H9 (cell line): ENCODE results near the gene GTF2E1. TPM values are rescaled to one million over a fixed set of nuclear protein-coding genes. Genes with fewer than 3 reads are reported as not detected.

ENCODE experiments used
- DNase-seq: peaks from one replicate; pipeline ENCODE4 v3.0.0-alpha.2; 2017
- H2AFZ ChIP-seq: one replicate; pipeline ENCODE4 v1.6.1; 2013; ENCODE audit warnings: mild to moderate bottlenecking, low read length, control low read depth, moderate library complexity
- H2AK5ac ChIP-seq: 2 replicates; pipeline ENCODE4 v1.6.1; 2013; ENCODE audit warnings: low read length, control low read depth, mixed read lengths; ENCODE audit not compliant: insufficient read length
- H2BK120ac ChIP-seq: one replicate; pipeline ENCODE4 v1.6.1; 2013; ENCODE audit warnings: low read depth, mild to moderate bottlenecking, low read length, control low read depth, inconsistent platforms; ENCODE audit not compliant: poor library complexity, severe bottlenecking
- H2BK12ac ChIP-seq: 2 replicates; pipeline ENCODE4 v1.6.1; 2013; ENCODE audit warnings: low read length, control low read depth, mixed read lengths, low read depth; ENCODE audit not compliant: insufficient read length
- H2BK15ac ChIP-seq: 2 replicates; pipeline ENCODE4 v1.6.1; 2013; ENCODE audit warnings: low read depth, low read length, control low read depth
- H2BK20ac ChIP-seq: one replicate; pipeline ENCODE4 v1.6.1; 2013; ENCODE audit warnings: low read depth, mild to moderate bottlenecking, low read length, control low read depth, inconsistent platforms; ENCODE audit not compliant: poor library complexity, severe bottlenecking
- H2BK5ac ChIP-seq: 2 replicates; pipeline ENCODE4 v1.6.1; 2013; ENCODE audit warnings: low read length, control low read depth, mixed read lengths; ENCODE audit not compliant: insufficient read length
- H3K14ac ChIP-seq: 2 replicates; pipeline ENCODE4 v1.6.1; 2013; ENCODE audit warnings: low read length, control low read depth; ENCODE audit not compliant: insufficient read depth
- H3K18ac ChIP-seq: 2 replicates; pipeline ENCODE4 v1.6.1; 2013; ENCODE audit warnings: low read depth, mild to moderate bottlenecking, mixed read lengths, low read length, control low read depth; ENCODE audit not compliant: insufficient read length
- H3K23ac ChIP-seq: 2 replicates; pipeline ENCODE4 v1.6.1; 2013; ENCODE audit warnings: low read length, control low read depth, mixed read lengths, low read depth; ENCODE audit not compliant: insufficient read length
- H3K23me2 ChIP-seq: 2 replicates; pipeline ENCODE4 v1.6.1; 2013; ENCODE audit warnings: low read depth, mild to moderate bottlenecking, mixed read lengths, low read length, control low read depth; ENCODE audit not compliant: insufficient read length, poor library complexity, severe bottlenecking
- H3K27ac ChIP-seq: 2 replicates; pipeline ENCODE4 v1.5.1; 2013; ENCODE audit warnings: low read length, control low read depth, mixed read lengths, low read depth; ENCODE audit not compliant: insufficient read length
- H3K27me3 ChIP-seq: 2 replicates; pipeline ENCODE4 v1.6.1; 2013; ENCODE audit warnings: low read length, control low read depth, inconsistent platforms; ENCODE audit not compliant: insufficient read depth
- H3K4ac ChIP-seq: 2 replicates; pipeline ENCODE4 v1.6.1; 2013; ENCODE audit warnings: low read depth, mild to moderate bottlenecking, control low read depth, inconsistent platforms, low read length, moderate library complexity
- H3K4me1 ChIP-seq: 2 replicates; pipeline ENCODE4 v1.6.1; 2013; ENCODE audit warnings: low read length, control low read depth, inconsistent platforms; ENCODE audit not compliant: insufficient read depth
- H3K4me2 ChIP-seq: 2 replicates; pipeline ENCODE4 v1.6.1; 2013; ENCODE audit warnings: low read length, control low read depth, mixed read lengths; ENCODE audit not compliant: insufficient read length, insufficient read depth
- H3K56ac ChIP-seq: 2 replicates; pipeline ENCODE4 v1.6.1; 2013; ENCODE audit warnings: low read depth, mild to moderate bottlenecking, mixed read lengths, low read length, control low read depth; ENCODE audit not compliant: insufficient read length
- H3K79me1 ChIP-seq: 2 replicates; pipeline ENCODE4 v1.6.1; 2013; ENCODE audit warnings: low read depth, mild to moderate bottlenecking, moderate library complexity, low read length, control low read depth, inconsistent platforms; ENCODE audit not compliant: insufficient read depth, poor library complexity, severe bottlenecking
- H3K79me2 ChIP-seq: 2 replicates; pipeline ENCODE4 v1.6.1; 2013; ENCODE audit warnings: low read length, control low read depth, inconsistent platforms; ENCODE audit not compliant: insufficient read depth
- H3K9ac ChIP-seq: 2 replicates; pipeline ENCODE4 v1.6.1; 2013; ENCODE audit warnings: low read length, control low read depth, mixed read lengths; ENCODE audit not compliant: insufficient read length; ENCODE audit errors: extremely low read depth
- H3K9me3 ChIP-seq: one replicate; pipeline ENCODE4 v1.6.1; 2013; ENCODE audit warnings: low read depth, low read length, inconsistent platforms; ENCODE audit not compliant: control insufficient read depth
- H3T11ph ChIP-seq: one replicate; pipeline ENCODE4 v1.6.1; 2013; ENCODE audit warnings: mild to moderate bottlenecking, low read length, control low read depth, inconsistent platforms
- H4K20me1 ChIP-seq: one replicate; pipeline ENCODE4 v1.6.1; 2013; ENCODE audit not compliant: control insufficient read depth, insufficient read length, insufficient read depth
- H4K5ac ChIP-seq: 2 replicates; pipeline ENCODE4 v1.6.1; 2013; ENCODE audit warnings: low read depth, mild to moderate bottlenecking, mixed read lengths, low read length, control low read depth; ENCODE audit not compliant: insufficient read length
- H4K8ac ChIP-seq: replicated peaks from 2 replicates; pipeline ENCODE4 v1.6.1; 2013; ENCODE audit warnings: low read length, control low read depth, mixed read lengths, low read depth; ENCODE audit not compliant: insufficient read length
- H4K91ac ChIP-seq: 2 replicates; pipeline ENCODE4 v1.6.1; 2013; ENCODE audit warnings: low read depth, mild to moderate bottlenecking, moderate library complexity, mixed read lengths, low read length, control low read depth; ENCODE audit not compliant: insufficient read length
- H3K27ac Mint-ChIP-seq, 3 experiments: 2 replicates in 2 of 3; 3 replicates in 1 of 3; pipeline ENCODE4 v1.8.0; 2020 to 2021; ENCODE audit warnings: mixed read lengths in 3 of 3, mild to moderate bottlenecking in 1 of 3, moderate library complexity in 1 of 3
- H3K27me3 Mint-ChIP-seq: 2 replicates; pipeline ENCODE4 v1.8.0; 2021; ENCODE audit warnings: low read depth, mild to moderate bottlenecking, moderate library complexity, mixed read lengths
- H3K36me3 Mint-ChIP-seq, 3 experiments: 2 replicates in 2 of 3; 3 replicates in 1 of 3; pipeline ENCODE4 v1.8.0; 2020 to 2021; ENCODE audit warnings: low read depth in 3 of 3, mixed read lengths in 3 of 3; ENCODE audit not compliant: insufficient read depth in 1 of 3
- H3K4me1 Mint-ChIP-seq, 2 experiments: 2 replicates each; pipeline ENCODE4 v1.8.0; 2020; ENCODE audit warnings: mixed read lengths in 2 of 2
- H3K4me3 Mint-ChIP-seq, 2 experiments: 2 replicates in 1 of 2; 3 replicates in 1 of 2; pipeline ENCODE4 v1.8.0; 2020 to 2021; ENCODE audit warnings: mild to moderate bottlenecking in 2 of 2, mixed read lengths in 2 of 2, moderate library complexity in 1 of 2
- H3K9me3 Mint-ChIP-seq, 2 experiments: 2 replicates in 1 of 2; 3 replicates in 1 of 2; pipeline ENCODE4 v1.8.0; 2020; ENCODE audit warnings: mild to moderate bottlenecking in 2 of 2, mixed read lengths in 2 of 2, moderate library complexity in 1 of 2
- WGBS: extraction: QIAGEN DNeasy Blood & Tissue Kit; methylation state at CpG from one replicate; pipeline ENCODE4 v1.1.7; 2013; ENCODE audit warnings: missing lambda C conversion rate, low lambda C conversion rate, mixed read lengths; ENCODE audit not compliant: insufficient read length; ENCODE audit errors: extremely low coverage; 5-methylcytosine and 5-hydroxymethylcytosine counted together
- total RNA-seq: library from RNA; stranded (reverse); gene quantifications from 2 replicates; pipeline ENCODE4 v1.2.1, GENCODE V29; 2021
- TF ChIP-seq, protein P1 (sequence below): fragments of 200-600 bp; sonication (generic); conservative IDR thresholded peaks from 3 replicates; pipeline ENCODE4 v1.8.0; 2021; ENCODE audit warnings: antibody characterized with exemption, mild to moderate bottlenecking

The GTF2E1 gene
- total RNA-seq, 1 experiment from 2014 or later: 88.8 TPM

DNA sequence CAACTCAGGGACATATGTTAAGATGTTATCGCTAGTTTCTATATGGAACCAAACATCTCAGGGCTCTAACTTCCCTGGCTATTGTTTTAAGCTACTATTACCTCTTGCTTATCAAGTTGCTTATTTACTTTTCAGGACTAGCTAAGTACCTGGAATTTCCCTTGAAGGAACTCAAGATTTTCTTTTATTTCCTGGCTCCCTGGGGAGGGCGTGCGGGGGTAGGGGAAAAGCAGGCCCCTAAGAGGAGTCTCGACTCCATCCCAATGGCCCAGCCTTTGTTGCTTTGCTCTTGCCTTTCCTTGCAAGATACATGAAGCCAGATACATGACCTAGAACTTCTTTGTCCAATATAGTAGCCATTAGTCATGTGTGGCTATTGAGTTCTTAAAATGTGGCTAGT, 88.5 kb downstream of the GTF2E1 start:
- Histone ChIP-seq H3K56ac (no peak overlapping the region), H2AK5ac (no peak overlapping the region), H2BK12ac (no peak overlapping the region), H3K4me2 (no peak overlapping the region), H4K5ac (no peak overlapping the region), H3K4me1 (no peaks in the 10 kb centered on the region; the same call in 1 of the 2 replicates), H4K20me1 (no peaks in the 10 kb centered on the region), H3K9me3 (no peaks in the 10 kb centered on the region), H2BK120ac (no peak overlapping the region), H4K8ac (no peak overlapping the region), H2BK20ac (no peak overlapping the region), H3K9ac (no peak overlapping the region), H3K27ac (no peak overlapping the region), H3K27me3 (no peaks in the 10 kb centered on the region; the same call in 1 of the 2 replicates), H3K4ac (no peak overlapping the region), H3K23ac (no peak overlapping the region), H2BK15ac (no peak overlapping the region), H4K91ac (no peak overlapping the region), H3T11ph (no peak overlapping the region), H3K18ac (no peak overlapping the region), H3K79me2 (no peaks in the 10 kb centered on the region), H3K14ac (no peak overlapping the region), H3K23me2 (no peaks in the 10 kb centered on the region), H2BK5ac (no peak overlapping the region), H3K79me1 (no peaks in the 10 kb centered on the region), H2AFZ (no peak overlapping the region)
- Mint-ChIP-seq H3K27me3 (no peaks in the 10 kb centered on the region), H3K27ac (no peak overlapping the region), H3K4me3 (no peak overlapping the region), H3K9me3 (no peaks in the 10 kb centered on the region), H3K4me1 (peaks cover 18 to 21% of the 10 kb centered on the region in 2 experiments), H3K36me3 (no peaks in the 10 kb centered on the region)
- no peak for DNase-seq
- WGBS: no CpG with 5 or more reads among the region's 4 CpGs
- TF ChIP-seq, protein P1, sequence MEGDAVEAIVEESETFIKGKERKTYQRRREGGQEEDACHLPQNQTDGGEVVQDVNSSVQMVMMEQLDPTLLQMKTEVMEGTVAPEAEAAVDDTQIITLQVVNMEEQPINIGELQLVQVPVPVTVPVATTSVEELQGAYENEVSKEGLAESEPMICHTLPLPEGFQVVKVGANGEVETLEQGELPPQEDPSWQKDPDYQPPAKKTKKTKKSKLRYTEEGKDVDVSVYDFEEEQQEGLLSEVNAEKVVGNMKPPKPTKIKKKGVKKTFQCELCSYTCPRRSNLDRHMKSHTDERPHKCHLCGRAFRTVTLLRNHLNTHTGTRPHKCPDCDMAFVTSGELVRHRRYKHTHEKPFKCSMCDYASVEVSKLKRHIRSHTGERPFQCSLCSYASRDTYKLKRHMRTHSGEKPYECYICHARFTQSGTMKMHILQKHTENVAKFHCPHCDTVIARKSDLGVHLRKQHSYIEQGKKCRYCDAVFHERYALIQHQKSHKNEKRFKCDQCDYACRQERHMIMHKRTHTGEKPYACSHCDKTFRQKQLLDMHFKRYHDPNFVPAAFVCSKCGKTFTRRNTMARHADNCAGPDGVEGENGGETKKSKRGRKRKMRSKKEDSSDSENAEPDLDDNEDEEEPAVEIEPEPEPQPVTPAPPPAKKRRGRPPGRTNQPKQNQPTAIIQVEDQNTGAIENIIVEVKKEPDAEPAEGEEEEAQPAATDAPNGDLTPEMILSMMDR: no peak

Other genes with a start within 250 kb of the GTF2E1 start
- 209 and 217 TPM in 2 replicates for gene NDUFB4, start 146.4 kb upstream of the GTF2E1 start, total RNA-seq
- gene HGD, start 60.5 kb upstream of the GTF2E1 start, total RNA-seq: 0.33 TPM in 1 of 2 replicates, not detected in the other
- 26.7 and 27.0 TPM in 2 replicates for gene RABL3, start 228 bp upstream of the GTF2E1 start, total RNA-seq
- gene STXBP5L, start 165.5 kb downstream of the GTF2E1 start, total RNA-seq: 4.4 and 4.7 TPM in 2 replicates